Measurements from ENCODE around the gene SERPINB5. TPM values are rescaled to one million over a fixed set of nuclear protein-coding genes. Genes with fewer than 3 reads are reported as not detected.

The SERPINB5 gene
- polyA plus RNA-seq, 2 of the 4 experiments (the other 2 are of a cell fraction): 0.08 to 0.12 TPM

DNA sequence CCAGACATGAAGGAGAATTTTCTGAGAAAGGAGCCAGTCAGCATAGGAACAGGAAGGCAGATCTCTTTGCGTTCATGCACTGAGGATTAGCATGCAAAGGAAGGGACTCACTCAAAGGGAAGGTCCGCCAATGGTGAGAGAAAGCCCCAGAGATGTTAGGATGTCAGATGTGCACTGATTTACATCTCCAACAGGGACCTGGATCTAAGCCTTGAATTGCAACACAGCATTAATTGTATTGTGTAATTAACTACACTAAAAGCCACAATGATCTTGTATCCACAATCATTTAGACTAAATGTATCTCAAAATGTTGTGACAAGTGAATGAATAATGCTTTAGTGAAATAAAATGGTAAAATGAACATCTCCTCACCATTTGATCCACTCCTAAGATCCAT lies 4.2 kb downstream of the SERPINB5 start:
- FAIRE-seq (no peak), DNase-seq (ENCODE audit: low read depth in 1 of 2, low spot score in 1 of 2) (no peak), ATAC-seq (no peak)
- no peak overlapping the region for H3K4me3 ChIP-seq
- ChIA-PET POLR2A (no interaction called here), CTCF (no interaction called here)
- 52% methylated on average over 2 of the region's 2 CpGs for WGBS (ENCODE audit: missing lambda C conversion rate)
- H3K9me3 ChIP-seq: no peaks in the 10 kb centered on the region
- H3K4me2 ChIP-seq: no peak overlapping the region
- H3K4me1 ChIP-seq: no peaks in the 10 kb centered on the region
- no peak overlapping the region for H3K27ac ChIP-seq
- TF ChIP-seq POLR2A (IDR thresholded peaks at IDR 0.05; ENCODE audit: low read length): no peak
- TF ChIP-seq FOXS1 (CRISPR knock-in tag; IDR thresholded peaks at IDR 0.05): no peak
- TF ChIP-seq RARB (CRISPR knock-in tag; IDR thresholded peaks at IDR 0.05): no peak
- TF ChIP-seq JUN (IDR thresholded peaks at IDR 0.05): no peak
- TF ChIP-seq CBX8 (IDR thresholded peaks at IDR 0.05): no peak
- TF ChIP-seq ATOH8 (CRISPR knock-in tag; IDR thresholded peaks at IDR 0.05; ENCODE audit: low read depth): no peak
- TF ChIP-seq HOXB5 (CRISPR knock-in tag; IDR thresholded peaks at IDR 0.05): no peak
- TF ChIP-seq RFX5 (IDR thresholded peaks at IDR 0.05): no peak
- TF ChIP-seq CHD2 (IDR thresholded peaks at IDR 0.05; ENCODE audit: low read length, partially characterized antibody): no peak
- no peak for TF ChIP-seq EP300 (IDR thresholded peaks at IDR 0.05)
- no peak for TF ChIP-seq FOSL2 (IDR thresholded peaks at IDR 0.05)
- no peak for TF ChIP-seq FOSL2 (CRISPR knock-in tag; IDR thresholded peaks at IDR 0.05)
- no peak for TF ChIP-seq NFE2L2 (conservative IDR thresholded peaks at IDR 0.05; ENCODE audit: low read length)
- no peak for TF ChIP-seq PHF8 (IDR thresholded peaks at IDR 0.05; ENCODE audit: borderline replicate concordance, low read depth)
- no peak for TF ChIP-seq BHLHE40 (IDR thresholded peaks at IDR 0.05; ENCODE audit: low read depth, low read length)
- TF ChIP-seq, protein P1, sequence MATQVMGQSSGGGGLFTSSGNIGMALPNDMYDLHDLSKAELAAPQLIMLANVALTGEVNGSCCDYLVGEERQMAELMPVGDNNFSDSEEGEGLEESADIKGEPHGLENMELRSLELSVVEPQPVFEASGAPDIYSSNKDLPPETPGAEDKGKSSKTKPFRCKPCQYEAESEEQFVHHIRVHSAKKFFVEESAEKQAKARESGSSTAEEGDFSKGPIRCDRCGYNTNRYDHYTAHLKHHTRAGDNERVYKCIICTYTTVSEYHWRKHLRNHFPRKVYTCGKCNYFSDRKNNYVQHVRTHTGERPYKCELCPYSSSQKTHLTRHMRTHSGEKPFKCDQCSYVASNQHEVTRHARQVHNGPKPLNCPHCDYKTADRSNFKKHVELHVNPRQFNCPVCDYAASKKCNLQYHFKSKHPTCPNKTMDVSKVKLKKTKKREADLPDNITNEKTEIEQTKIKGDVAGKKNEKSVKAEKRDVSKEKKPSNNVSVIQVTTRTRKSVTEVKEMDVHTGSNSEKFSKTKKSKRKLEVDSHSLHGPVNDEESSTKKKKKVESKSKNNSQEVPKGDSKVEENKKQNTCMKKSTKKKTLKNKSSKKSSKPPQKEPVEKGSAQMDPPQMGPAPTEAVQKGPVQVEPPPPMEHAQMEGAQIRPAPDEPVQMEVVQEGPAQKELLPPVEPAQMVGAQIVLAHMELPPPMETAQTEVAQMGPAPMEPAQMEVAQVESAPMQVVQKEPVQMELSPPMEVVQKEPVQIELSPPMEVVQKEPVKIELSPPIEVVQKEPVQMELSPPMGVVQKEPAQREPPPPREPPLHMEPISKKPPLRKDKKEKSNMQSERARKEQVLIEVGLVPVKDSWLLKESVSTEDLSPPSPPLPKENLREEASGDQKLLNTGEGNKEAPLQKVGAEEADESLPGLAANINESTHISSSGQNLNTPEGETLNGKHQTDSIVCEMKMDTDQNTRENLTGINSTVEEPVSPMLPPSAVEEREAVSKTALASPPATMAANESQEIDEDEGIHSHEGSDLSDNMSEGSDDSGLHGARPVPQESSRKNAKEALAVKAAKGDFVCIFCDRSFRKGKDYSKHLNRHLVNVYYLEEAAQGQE (IDR thresholded peaks at IDR 0.05): no peak

DNA sequence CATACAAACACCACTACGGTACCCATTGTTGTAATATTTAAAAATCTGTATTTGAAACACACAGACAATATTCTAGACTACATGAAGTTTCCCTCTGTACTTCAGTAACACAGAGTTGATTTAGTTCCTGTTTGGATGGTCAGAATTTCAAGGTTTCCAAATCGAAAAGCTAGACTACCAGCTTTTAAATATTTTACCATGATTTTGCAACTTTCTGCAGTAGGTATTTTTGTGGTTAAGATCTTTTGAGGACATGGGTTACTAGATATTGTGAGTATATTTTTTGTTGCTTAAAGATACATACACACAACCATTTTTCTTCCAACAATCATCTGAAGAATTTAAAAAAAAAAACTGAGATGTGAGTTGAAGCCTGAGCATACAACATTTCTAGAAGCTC lies 10.9 kb downstream of the SERPINB5 start:
- no peak for FAIRE-seq
- H3K4me3 ChIP-seq: no peak overlapping the region
- no peak for ATAC-seq
- ChIA-PET CTCF (interaction anchor here (0.6 to 1.1 kb wide), 2 partner anchors 17 to 312 kb away, joined by 3 to 4 read pairs; no protein-coding TSS in a partner anchor), POLR2A (no interaction called here)
- H3K9me3 ChIP-seq: no peaks in the 10 kb centered on the region
- no peak overlapping the region for H3K27ac ChIP-seq
- no peak overlapping the region for H3K4me2 ChIP-seq
- DNase-seq (ENCODE audit: low read depth in 1 of 2, low spot score in 1 of 2): no peak
- no peaks in the 10 kb centered on the region for H3K4me1 ChIP-seq
- 44% methylated on average over 2 of the region's 2 CpGs for WGBS (ENCODE audit: missing lambda C conversion rate)
- TF ChIP-seq FOSB (CRISPR knock-in tag; IDR thresholded peaks at IDR 0.05) (no peak), NFE2L2 (conservative IDR thresholded peaks at IDR 0.05; ENCODE audit: low read length) (no peak), PHF8 (IDR thresholded peaks at IDR 0.05; ENCODE audit: borderline replicate concordance, low read depth) (no peak), EHF (CRISPR knock-in tag; IDR thresholded peaks at IDR 0.05) (no peak), NR3C1 (IDR thresholded peaks at IDR 0.05) (no peak), MYC (IDR thresholded peaks at IDR 0.05; ENCODE audit: borderline replicate concordance, low read length) (no peak), HES2 (IDR thresholded peaks at IDR 0.05) (no peak), BHLHE40 (IDR thresholded peaks at IDR 0.05; ENCODE audit: low read depth, low read length) (no peak), JUN (IDR thresholded peaks at IDR 0.05) (no peak), ZFP36 (IDR thresholded peaks at IDR 0.05; ENCODE audit: borderline replicate concordance, partially characterized antibody) (no peak), MAX (IDR thresholded peaks at IDR 0.05) (no peak), CBX8 (IDR thresholded peaks at IDR 0.05) (no peak), FOXS1 (CRISPR knock-in tag; IDR thresholded peaks at IDR 0.05) (no peak), TFCP2L1 (CRISPR knock-in tag; IDR thresholded peaks at IDR 0.05) (no peak), CTCF (IDR thresholded peaks at IDR 0.05) (no peak), HOXA7 (CRISPR knock-in tag; IDR thresholded peaks at IDR 0.05) (no peak), HEYL (CRISPR knock-in tag; IDR thresholded peaks at IDR 0.05) (no peak), EHMT2 (IDR thresholded peaks at IDR 0.05; ENCODE audit: low read depth) (no peak)
- TF ChIP-seq, protein P2, sequence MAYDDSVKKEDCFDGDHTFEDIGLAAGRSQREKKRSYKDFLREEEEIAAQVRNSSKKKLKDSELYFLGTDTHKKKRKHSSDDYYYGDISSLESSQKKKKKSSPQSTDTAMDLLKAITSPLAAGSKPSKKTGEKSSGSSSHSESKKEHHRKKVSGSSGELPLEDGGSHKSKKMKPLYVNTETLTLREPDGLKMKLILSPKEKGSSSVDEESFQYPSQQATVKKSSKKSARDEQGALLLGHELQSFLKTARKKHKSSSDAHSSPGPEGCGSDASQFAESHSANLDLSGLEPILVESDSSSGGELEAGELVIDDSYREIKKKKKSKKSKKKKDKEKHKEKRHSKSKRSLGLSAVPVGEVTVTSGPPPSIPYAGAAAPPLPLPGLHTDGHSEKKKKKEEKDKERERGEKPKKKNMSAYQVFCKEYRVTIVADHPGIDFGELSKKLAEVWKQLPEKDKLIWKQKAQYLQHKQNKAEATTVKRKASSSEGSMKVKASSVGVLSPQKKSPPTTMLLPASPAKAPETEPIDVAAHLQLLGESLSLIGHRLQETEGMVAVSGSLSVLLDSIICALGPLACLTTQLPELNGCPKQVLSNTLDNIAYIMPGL (CRISPR knock-in tag; IDR thresholded peaks at IDR 0.05; ENCODE audit: borderline replicate concordance): no peak

Measured in A549 (cell line).